ENCODE results near the gene HBM. TPM values are rescaled to one million over a fixed set of nuclear protein-coding genes. Genes with fewer than 3 reads are reported as not detected.
"Not testable (repeated sequence)": the region's sequence is repeated elsewhere in the genome, so short reads cannot be mapped to it uniquely, and the experiment has no call there.

HBM gene
- total and polyA plus RNA-seq, 4 donors: 0.28 to 2,893 TPM; not detected in 2

GRCh38 chr16:149024-149660 is 16.6 kb upstream of the HBM start:
- DNase-seq (ENCODE audit: low spot score): no peak
- no peak overlapping the region for H3K4me3 ChIP-seq (ENCODE audit: low read depth in 1 of 3, low read length in 3 of 3)
- TF ChIP-seq RXRA (IDR thresholded peaks at IDR 0.05) (no peak), HNF4A (conservative IDR thresholded peaks at IDR 0.05) (no peak), RAD21 (IDR thresholded peaks at IDR 0.05) (no peak), EGR1 (IDR thresholded peaks at IDR 0.05; ENCODE audit: low read depth in 2 of 2) (no peak), YY1 (IDR thresholded peaks at IDR 0.05) (no peak)
- no peak overlapping the region for H3K9ac ChIP-seq (ENCODE audit: low read depth in 1 of 2, low read length in 2 of 2)
- peaks cover 0 to under 1% (median under 1%) of the 10 kb centered on the region in 4 donors for H3K4me1 ChIP-seq (ENCODE audit: control insufficient read depth in 4 of 4, insufficient read depth in 4 of 4, low read length in 3 of 4)
- WGBS: 44% methylated on average over 9 of the region's 9 CpGs
- no peaks in the 10 kb centered on the region for H3K9me3 ChIP-seq (ENCODE audit: control insufficient read depth in 4 of 4, low read length in 3 of 4)
- no peaks in the 10 kb centered on the region for H3K27me3 ChIP-seq (ENCODE audit: control insufficient read depth in 4 of 4, insufficient read depth in 4 of 4, low read length in 3 of 4)
- no peak overlapping the region for H3K27ac ChIP-seq (ENCODE audit: low read depth in 1 of 2, low read length in 2 of 2)
- no peaks in the 10 kb centered on the region for H3K36me3 ChIP-seq (ENCODE audit: control insufficient read depth in 4 of 4, insufficient read depth in 3 of 4, low read depth in 1 of 4, low read length in 3 of 4)

GRCh38 chr16:152141-153128 is 13.3 kb upstream of the HBM start, which contains the start of gene HBZ:
Gene HBZ, plus strand, starts transcription at chr16:152644. Its CDS starts 266 bp downstream, at chr16:152910.
- H3K27ac ChIP-seq (ENCODE audit: low read depth in 1 of 2, low read length in 2 of 2): no peak within 1 kb of the TSS

DNA sequence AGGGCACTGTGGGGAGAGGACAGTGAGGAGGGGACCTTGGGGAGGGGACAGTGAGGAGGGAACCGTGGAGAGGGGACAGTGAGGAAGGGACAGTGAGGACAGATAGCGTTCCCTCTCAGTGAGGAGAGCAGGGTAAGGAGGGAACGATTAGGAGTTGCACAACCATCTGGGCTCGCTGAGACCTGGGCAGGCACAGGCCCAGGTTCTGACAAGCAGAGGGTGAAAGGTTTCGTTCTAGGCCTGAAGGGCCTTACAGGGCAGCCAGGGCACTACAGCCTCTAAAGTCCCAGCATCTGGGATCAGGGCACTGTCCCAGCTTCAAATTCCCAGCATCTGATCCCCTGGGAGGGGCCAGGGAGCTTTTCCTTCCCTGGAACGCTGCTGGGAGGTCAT is 12.7 kb upstream of the HBM start:
- H3K9me3 ChIP-seq (ENCODE audit: control insufficient read depth in 4 of 4, low read length in 3 of 4); H3K36me3 ChIP-seq (ENCODE audit: control insufficient read depth in 4 of 4, insufficient read depth in 3 of 4, low read depth in 1 of 4, low read length in 3 of 4); H3K4me3 ChIP-seq (ENCODE audit: low read depth in 1 of 3, low read length in 3 of 3); H3K27ac ChIP-seq (ENCODE audit: low read depth in 1 of 2, low read length in 2 of 2); H3K27me3 ChIP-seq (ENCODE audit: control insufficient read depth in 4 of 4, insufficient read depth in 4 of 4, low read length in 3 of 4); H3K9ac ChIP-seq (ENCODE audit: low read depth in 1 of 2, low read length in 2 of 2); DNase-seq (ENCODE audit: low spot score); H3K4me1 ChIP-seq (ENCODE audit: control insufficient read depth in 4 of 4, insufficient read depth in 4 of 4, low read length in 3 of 4): not testable (repeated sequence)
- WGBS: 31% methylated on average over 4 of the region's 6 CpGs

More at GRCh38 chr16:152141-153128, 13.3 kb upstream of the HBM start, which contains the start of gene HBZ:
- Histone ChIP-seq H3K27me3 (ENCODE audit: control insufficient read depth in 4 of 4, insufficient read depth in 4 of 4, low read length in 3 of 4) (peaks cover 0 to 2% (median 0%) of the 10 kb centered on the region in 4 donors), H3K4me3 (ENCODE audit: low read depth in 1 of 3, low read length in 3 of 3) (no peak within 1 kb of the TSS), H3K9me3 (ENCODE audit: control insufficient read depth in 4 of 4, low read length in 3 of 4) (no peaks in the 10 kb centered on the region), H3K4me1 (ENCODE audit: control insufficient read depth in 4 of 4, insufficient read depth in 4 of 4, low read length in 3 of 4) (peaks cover 0 to 9% (median 5%) of the 10 kb centered on the region in 4 donors), H3K36me3 (ENCODE audit: control insufficient read depth in 4 of 4, insufficient read depth in 3 of 4, low read depth in 1 of 4, low read length in 3 of 4) (no peaks in the 10 kb centered on the region), H3K9ac (ENCODE audit: low read depth in 1 of 2, low read length in 2 of 2) (no peak within 1 kb of the TSS)
- DNase-seq (ENCODE audit: low spot score): no peak
- WGBS: 84% methylated on average over 17 of the region's 17 CpGs
- TF ChIP-seq RAD21 (IDR thresholded peaks at IDR 0.05): no peak
- TF ChIP-seq YY1 (IDR thresholded peaks at IDR 0.05): no peak
- TF ChIP-seq NR2F2 (IDR thresholded peaks at IDR 0.05): no peak
- TF ChIP-seq JUND (IDR thresholded peaks at IDR 0.05): no peak
- no peak for TF ChIP-seq SP1 (IDR thresholded peaks at IDR 0.05)

- H3K36me3 ChIP-seq (ENCODE audit: control insufficient read depth in 4 of 4, insufficient read depth in 3 of 4, low read depth in 1 of 4, low read length in 3 of 4); H3K27ac ChIP-seq (ENCODE audit: low read depth in 1 of 2, low read length in 2 of 2); H3K27me3 ChIP-seq (ENCODE audit: control insufficient read depth in 4 of 4, insufficient read depth in 4 of 4, low read length in 3 of 4); H3K4me3 ChIP-seq (ENCODE audit: low read depth in 1 of 3, low read length in 3 of 3); H3K4me1 ChIP-seq (ENCODE audit: control insufficient read depth in 4 of 4, insufficient read depth in 4 of 4, low read length in 3 of 4); H3K9ac ChIP-seq (ENCODE audit: low read depth in 1 of 2, low read length in 2 of 2); DNase-seq (ENCODE audit: low spot score); H3K9me3 ChIP-seq (ENCODE audit: control insufficient read depth in 4 of 4, low read length in 3 of 4): not testable (repeated sequence)
- no CpG with 5 or more reads among the region's 74 CpGs for WGBS
These were observed 12.1 kb upstream of the HBM start for GRCh38 chr16:153550-154216.

All from liver (tissue), 9 donors.